Spleen (tissue), 11 donors: ENCODE results near the gene NGFR. TPM values are rescaled to one million over a fixed set of nuclear protein-coding genes. Genes with fewer than 3 reads are reported as not detected.

ENCODE experiments used
- DNase-seq: peaks from one replicate; pipeline ENCODE4 v3.0.0-alpha.2; 2020
- H3K27ac ChIP-seq, 8 donors: fragments of 200-600 bp; sonication (generic) in 7 of 8; 1 replicate in 4 of 8; 2 replicates in 4 of 8; pipeline versions ENCODE4 v1.5.0 to v1.8.0; 2016 to 2021; ENCODE audit warnings: inconsistent platforms in 4 of 8, mild to moderate bottlenecking in 4 of 8, moderate library complexity in 1 of 8
- H3K27me3 ChIP-seq, 7 donors: fragments of 200-600 bp; sonication (generic) in 6 of 7; replicated peaks in 1 of 7; 1 replicate in 4 of 7; 2 replicates in 3 of 7; pipeline versions ENCODE4 v1.5.0 to v1.8.0; 2016 to 2021; ENCODE audit warnings: inconsistent platforms in 3 of 7, mild to moderate bottlenecking in 1 of 7
- H3K36me3 ChIP-seq, 6 donors: fragments of 200-600 bp; sonication (generic) in 5 of 6; 1 replicate in 4 of 6; 2 replicates in 2 of 6; pipeline versions ENCODE4 v1.5.0 to v1.8.0; 2016 to 2021; ENCODE audit warnings: inconsistent platforms in 2 of 6
- H3K4me1 ChIP-seq, 6 donors: fragments of 200-600 bp; sonication (generic) in 5 of 6; 1 replicate in 3 of 6; 2 replicates in 3 of 6; pipeline versions ENCODE4 v1.5.0 to v1.8.0; 2016 to 2021; ENCODE audit warnings: inconsistent platforms in 3 of 6
- H3K4me3 ChIP-seq, 8 donors: fragments of 200-600 bp; sonication (generic) in 7 of 8; 1 replicate in 4 of 8; 2 replicates in 4 of 8; pipeline versions ENCODE4 v1.5.0 to v1.8.0; 2016 to 2021; ENCODE audit warnings: inconsistent platforms in 4 of 8, mild to moderate bottlenecking in 4 of 8, moderate library complexity in 2 of 8
- H3K9me3 ChIP-seq, 8 donors: fragments of 200-600 bp; sonication (generic) in 7 of 8; 1 replicate in 4 of 8; 2 replicates in 4 of 8; pipeline versions ENCODE4 v1.5.0 to v1.8.0; 2016 to 2021; ENCODE audit warnings: inconsistent platforms in 4 of 8
- CTCF ChIP-seq, 11 experiments: fragments of 200-600 bp in 7 of 11; fragments of 450-650 bp in 4 of 11; sonication (generic) in 4 of 11; IDR thresholded peaks in 8 of 11; conservative IDR thresholded peaks in 3 of 11; 1 replicate in 7 of 11; 2 replicates in 4 of 11; pipeline versions ENCODE4 v1.4.0 to v1.8.0; 2016 to 2021; ENCODE audit warnings: antibody characterized with exemption in 11 of 11, inconsistent platforms in 4 of 11, mild to moderate bottlenecking in 1 of 11
- POLR2A ChIP-seq, 3 donors: fragments of 450-650 bp; IDR thresholded peaks; one replicate each; pipeline ENCODE4 v1.5.1; 2017; ENCODE audit warnings: antibody characterized with exemption in 3 of 3, mild to moderate bottlenecking in 1 of 3
- POLR2AphosphoS5 ChIP-seq, 3 donors: sonication (generic); formaldehyde crosslinking; IDR thresholded peaks; one replicate each; pipeline ENCODE4 v1.5.1; 2017; ENCODE audit warnings: antibody characterized with exemption in 3 of 3
- WGBS, 5 donors: extraction: QIAGEN DNeasy Blood & Tissue Kit in 3 of 5; methylation state at CpG; one replicate each; pipeline versions ENCODE4 v1.1.5 to v1.1.7; 2013 to 2018; 5-methylcytosine and 5-hydroxymethylcytosine counted together
- intact Hi-C: fragments of 100-400 bp; cut with DNase I; formaldehyde crosslinking; loops from one replicate; pipeline ENCODE4 v1.15.0; 2023; ENCODE audit warnings: low total_unique reads
- polyA plus RNA-seq, 3 donors: library from polyadenylated mRNA; stranded (reverse); fragments of 200-250 nt; gene quantifications; one replicate each; pipeline ENCODE4 v1.2.1, GENCODE V29; 2013
- total RNA-seq, 7 donors: library from RNA; depleted of rRNA in 3 of 7; stranded (reverse); fragments of >200 nt in 3 of 7; fragmentation: NEBNext Ultra II Directional in 4 of 7; extraction: Animal tissue kit (Norgen Biotek cat#: 25700) in 4 of 7; gene quantifications; one replicate each; pipeline versions ENCODE4 v1.1.0 to v1.2.1, GENCODE V29; 2016 to 2021
- donor health status: healthy with polysubstance abuse.
- donor health status: DM: no; HTN: no; CAD: no; lungs with moderate emphysema.
- donor health status: DM: no; HTN: no; CAD: no.
- donor health status: Bipolar disorder and iron deficiency.
- donor health status: healthy.
- donor health status: DM: no; HTN: no; CAD: no.
- donor health status: DM: yes; HTN: yes; CAD: no.

NGFR gene
- total and polyA plus RNA-seq, 10 donors, result 4.1 to 36.8 (median 13.9) TPM

DNA sequence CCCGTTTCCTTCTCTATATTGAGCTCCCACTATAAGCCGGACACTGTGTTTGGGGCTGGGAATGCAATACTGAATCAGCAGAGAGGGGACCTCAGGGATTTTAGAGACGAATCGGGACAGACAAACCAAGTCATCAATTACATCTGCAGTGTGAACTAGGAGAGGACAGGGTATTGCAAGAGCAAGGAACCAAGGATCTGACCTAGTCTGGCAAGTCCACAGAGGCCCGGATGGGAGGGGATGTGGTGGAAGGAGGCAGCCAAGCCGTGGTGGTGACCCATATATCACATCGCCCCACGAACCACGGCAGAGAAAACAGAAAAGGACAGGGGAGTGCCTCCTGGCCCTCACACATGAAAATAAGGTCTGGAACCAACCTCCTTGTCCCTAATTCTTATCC is 52.5 kb downstream of the NGFR start:
- Histone ChIP-seq H3K27me3 (peaks cover 0 to 21% (median 0%) of the 10 kb centered on the region in 7 donors), H3K4me3 (no peak overlapping the region), H3K36me3 (no peaks in the 10 kb centered on the region), H3K27ac (no peak overlapping the region), H3K9me3 (peaks cover 0 to 8% (median 0%) of the 10 kb centered on the region in 8 donors), H3K4me1 (no peaks in the 10 kb centered on the region)
- intact Hi-C loops, result no loop called here
- 73 to 86% (median 74%) methylated on average over 9 of the region's 9 CpGs for WGBS, 5 donors
- no peak for TF ChIP-seq CTCF (IDR thresholded peaks at IDR 0.05 in 8 of 11, conservative IDR thresholded peaks at IDR 0.05 in 3 of 11)
- no peak for TF ChIP-seq POLR2AphosphoS5 (IDR thresholded peaks at IDR 0.05)
- no peak for TF ChIP-seq POLR2A (IDR thresholded peaks at IDR 0.05)
- DNase-seq, result peak; percentile 41

DNA sequence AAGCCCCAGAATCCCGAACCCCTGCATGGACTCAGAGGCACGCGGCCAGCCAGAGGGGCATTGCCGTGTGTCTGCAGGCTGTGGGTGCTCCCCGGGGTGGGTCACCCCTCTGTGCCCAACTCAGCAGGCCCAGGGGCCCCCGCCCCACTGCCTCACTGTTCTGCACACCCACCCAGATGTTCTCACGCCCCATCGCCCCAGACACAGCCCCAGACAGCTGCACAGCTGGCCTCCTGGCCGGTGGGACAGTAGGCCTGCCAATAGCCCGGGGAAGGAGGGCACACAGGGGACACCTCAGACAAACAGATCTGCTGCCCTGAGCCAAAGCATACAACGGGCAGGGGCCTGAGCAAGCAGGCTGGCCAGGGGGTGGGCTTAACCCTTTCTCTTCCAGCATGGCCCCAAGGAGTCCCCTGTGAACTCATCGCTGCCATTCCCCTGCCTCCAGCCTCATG is 53.0 kb downstream of the NGFR start:
- Histone ChIP-seq H3K4me3 (no peak overlapping the region), H3K4me1 (no peaks in the 10 kb centered on the region), H3K36me3 (no peaks in the 10 kb centered on the region), H3K9me3 (peaks cover 0 to 8% (median 0%) of the 10 kb centered on the region in 8 donors), H3K27me3 (peaks cover 0 to 21% (median 0%) of the 10 kb centered on the region in 7 donors), H3K27ac (no peak overlapping the region)
- TF ChIP-seq CTCF (IDR thresholded peaks at IDR 0.05 in 8 of 11, conservative IDR thresholded peaks at IDR 0.05 in 3 of 11) (no peak), POLR2A (IDR thresholded peaks at IDR 0.05) (no peak), POLR2AphosphoS5 (IDR thresholded peaks at IDR 0.05) (no peak)
- DNase-seq, result peak; percentile 56
- WGBS, 5 donors, result 64 to 98% (median 79%) methylated on average over 6 to 12 of the region's 12 CpGs
- intact Hi-C loops, result no loop called here

DNA sequence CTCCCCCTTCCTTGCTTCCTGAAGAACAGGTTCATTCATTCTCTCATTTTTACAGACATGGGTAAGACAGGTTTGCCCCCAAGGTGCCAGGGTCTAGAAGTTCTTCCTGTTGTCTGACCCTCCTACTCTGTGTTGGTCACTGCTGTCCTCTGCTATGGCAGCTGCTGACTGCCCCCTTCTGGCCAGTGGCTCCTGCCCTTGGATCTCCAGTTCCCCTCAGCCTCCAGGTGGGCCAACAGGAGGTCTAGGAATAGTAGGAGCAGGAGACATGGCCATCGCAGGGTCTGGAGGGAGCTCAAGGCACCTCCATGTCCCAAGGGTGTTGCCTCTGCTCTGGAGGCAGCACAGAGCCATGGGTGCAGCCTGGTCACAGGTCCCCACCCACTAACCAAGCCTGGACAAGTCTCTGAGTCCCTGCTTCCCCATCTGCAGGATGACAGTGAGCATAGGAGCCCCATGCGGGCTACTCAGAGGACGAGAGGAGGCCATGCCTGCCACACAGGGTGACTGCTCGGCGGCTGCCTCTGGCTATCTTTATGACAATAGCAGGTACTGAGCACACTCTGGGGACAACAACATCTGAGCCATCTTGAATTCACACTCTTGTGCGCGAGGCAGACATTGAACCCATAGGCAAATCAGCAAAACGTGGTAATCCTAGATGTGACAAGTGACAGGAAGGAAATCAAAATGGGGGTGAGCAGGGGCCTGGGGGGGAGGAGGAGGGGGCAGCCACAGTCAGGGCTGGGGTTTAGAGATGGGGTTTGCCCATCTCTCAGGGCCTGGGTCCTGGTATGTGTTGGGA is 53.6 kb downstream of the NGFR start:
- Histone ChIP-seq H3K27me3 (peaks cover 0 to 21% (median 0%) of the 10 kb centered on the region in 7 donors), H3K4me1 (no peaks in the 10 kb centered on the region), H3K9me3 (peaks cover 0 to 7% (median 0%) of the 10 kb centered on the region in 8 donors), H3K27ac (no peak overlapping the region), H3K36me3 (no peaks in the 10 kb centered on the region), H3K4me3 (no peak overlapping the region)
- peak; percentile 58 for DNase-seq
- WGBS, 5 donors, result 65 to 82% (median 75%) methylated on average over 8 of the region's 8 CpGs
- intact Hi-C loops, result no loop called here
- no peak for TF ChIP-seq POLR2A (IDR thresholded peaks at IDR 0.05)
- peak in 8 of 11 experiments; percentile 17 to 58 (median 51) for TF ChIP-seq CTCF (IDR thresholded peaks at IDR 0.05 in 8 of 11, conservative IDR thresholded peaks at IDR 0.05 in 3 of 11)

DNA sequence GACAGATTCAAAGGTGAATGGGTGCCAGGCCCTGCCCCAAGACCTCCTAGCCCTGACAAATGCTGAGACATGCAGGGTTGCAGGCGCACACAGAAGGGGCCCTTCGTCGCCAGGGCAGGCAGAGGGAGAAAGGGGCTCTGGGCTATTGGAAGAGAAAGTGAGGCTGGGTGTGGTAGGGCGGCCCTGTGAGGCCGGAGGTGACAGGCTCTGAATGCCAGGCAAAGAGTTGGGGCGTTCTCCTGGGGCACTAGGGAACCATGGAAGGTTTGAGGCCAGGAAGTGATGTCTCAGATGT is 54.2 kb downstream of the NGFR start:
- intact Hi-C loops, result no loop called here
- WGBS, 5 donors, result 82 to 94% (median 88%) methylated on average over 6 of the region's 6 CpGs
- Histone ChIP-seq H3K36me3 (no peaks in the 10 kb centered on the region), H3K27me3 (peaks cover 0 to 21% (median 0%) of the 10 kb centered on the region in 7 donors), H3K4me1 (no peaks in the 10 kb centered on the region), H3K27ac (no peak overlapping the region), H3K4me3 (no peak overlapping the region), H3K9me3 (peaks cover 0 to 2% (median 0%) of the 10 kb centered on the region in 8 donors)
- TF ChIP-seq POLR2A (IDR thresholded peaks at IDR 0.05), result no peak
- TF ChIP-seq CTCF (IDR thresholded peaks at IDR 0.05 in 8 of 11, conservative IDR thresholded peaks at IDR 0.05 in 3 of 11), result no peak
- TF ChIP-seq POLR2AphosphoS5 (IDR thresholded peaks at IDR 0.05), result no peak
- peak; percentile 43 for DNase-seq
